GM12864 (cell line): ENCODE results near the gene CWC22.

Experiments
- DNase-seq: peaks from one replicate; pipeline ENCODE4 v3.0.0-alpha.2; 2011; ENCODE audit warnings: low read depth
- H3K4me3 ChIP-seq: 2 replicates; pipeline ENCODE4 v1.5.1; 2011; ENCODE audit warnings: mild to moderate bottlenecking, low read depth, low read length, control low read depth
- TF ChIP-seq, protein P1 (sequence below): IDR thresholded peaks from 2 replicates; pipeline ENCODE4 v1.5.1; 2011; ENCODE audit warnings: low read depth, mild to moderate bottlenecking, moderate library complexity, low read length, control low read depth, inconsistent platforms; ENCODE audit errors: missing control alignments

The CWC22 gene

DNA sequence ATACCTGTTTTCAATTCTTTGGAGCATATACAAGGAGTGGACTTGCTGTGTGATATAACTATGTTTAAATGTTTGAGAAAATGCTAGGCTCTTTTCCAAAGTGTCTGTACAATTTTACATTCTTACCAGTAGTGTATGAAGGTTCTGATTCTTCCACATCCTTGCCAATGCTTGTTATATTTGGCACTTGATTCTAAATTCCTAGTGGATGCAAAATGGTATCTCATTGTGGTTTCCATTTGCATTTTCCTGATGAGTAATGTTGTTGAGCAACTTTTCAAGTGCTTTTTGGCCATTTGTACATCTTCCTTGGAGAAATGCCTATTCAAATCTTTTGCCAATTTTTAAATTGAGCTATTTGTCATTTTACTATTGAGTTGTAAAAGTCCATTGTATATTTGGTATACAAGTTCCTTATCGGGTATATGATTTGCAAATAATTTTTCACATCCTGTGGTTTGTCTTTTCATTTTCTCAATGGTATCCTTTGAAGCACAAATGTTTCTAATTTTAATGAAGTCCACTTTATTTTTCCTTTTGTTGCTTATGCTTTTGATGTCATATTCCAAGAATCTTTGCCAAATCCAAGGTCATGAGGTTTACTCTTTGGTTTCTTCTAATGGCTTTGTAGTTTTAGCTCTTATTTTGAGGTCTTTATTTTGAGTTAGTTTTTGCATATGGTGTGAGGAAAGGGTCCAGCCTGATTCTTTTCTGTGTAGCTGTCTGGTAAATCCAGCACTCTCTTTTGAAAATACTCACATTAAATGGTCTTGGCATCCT is 33.2 kb upstream of the CWC22 start:
- no peak for DNase-seq
- TF ChIP-seq, protein P1, sequence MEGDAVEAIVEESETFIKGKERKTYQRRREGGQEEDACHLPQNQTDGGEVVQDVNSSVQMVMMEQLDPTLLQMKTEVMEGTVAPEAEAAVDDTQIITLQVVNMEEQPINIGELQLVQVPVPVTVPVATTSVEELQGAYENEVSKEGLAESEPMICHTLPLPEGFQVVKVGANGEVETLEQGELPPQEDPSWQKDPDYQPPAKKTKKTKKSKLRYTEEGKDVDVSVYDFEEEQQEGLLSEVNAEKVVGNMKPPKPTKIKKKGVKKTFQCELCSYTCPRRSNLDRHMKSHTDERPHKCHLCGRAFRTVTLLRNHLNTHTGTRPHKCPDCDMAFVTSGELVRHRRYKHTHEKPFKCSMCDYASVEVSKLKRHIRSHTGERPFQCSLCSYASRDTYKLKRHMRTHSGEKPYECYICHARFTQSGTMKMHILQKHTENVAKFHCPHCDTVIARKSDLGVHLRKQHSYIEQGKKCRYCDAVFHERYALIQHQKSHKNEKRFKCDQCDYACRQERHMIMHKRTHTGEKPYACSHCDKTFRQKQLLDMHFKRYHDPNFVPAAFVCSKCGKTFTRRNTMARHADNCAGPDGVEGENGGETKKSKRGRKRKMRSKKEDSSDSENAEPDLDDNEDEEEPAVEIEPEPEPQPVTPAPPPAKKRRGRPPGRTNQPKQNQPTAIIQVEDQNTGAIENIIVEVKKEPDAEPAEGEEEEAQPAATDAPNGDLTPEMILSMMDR = no peak
- no peak overlapping the region for H3K4me3 ChIP-seq

DNA sequence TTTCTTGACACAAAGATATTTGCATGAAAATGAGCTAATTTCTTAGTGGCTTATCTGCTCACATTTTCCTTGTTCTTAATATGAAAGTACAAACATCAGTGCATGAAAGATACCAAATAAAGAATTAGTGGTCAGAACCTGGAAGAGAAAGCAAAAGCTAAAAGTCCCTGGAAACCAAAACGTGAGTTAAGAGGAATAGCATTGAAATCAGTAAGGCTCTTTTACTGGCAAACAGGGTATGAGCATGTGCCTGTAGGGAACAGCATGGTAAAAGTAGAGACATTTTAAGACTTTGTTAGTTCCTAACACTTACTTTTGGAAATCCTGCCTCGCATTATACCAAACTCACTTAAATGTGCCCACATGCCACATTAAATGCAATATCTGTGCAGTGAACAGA is 31.9 kb upstream of the CWC22 start:
- TF ChIP-seq, protein P1 = no peak
- no peak overlapping the region for H3K4me3 ChIP-seq
- no peak for DNase-seq

DNA sequence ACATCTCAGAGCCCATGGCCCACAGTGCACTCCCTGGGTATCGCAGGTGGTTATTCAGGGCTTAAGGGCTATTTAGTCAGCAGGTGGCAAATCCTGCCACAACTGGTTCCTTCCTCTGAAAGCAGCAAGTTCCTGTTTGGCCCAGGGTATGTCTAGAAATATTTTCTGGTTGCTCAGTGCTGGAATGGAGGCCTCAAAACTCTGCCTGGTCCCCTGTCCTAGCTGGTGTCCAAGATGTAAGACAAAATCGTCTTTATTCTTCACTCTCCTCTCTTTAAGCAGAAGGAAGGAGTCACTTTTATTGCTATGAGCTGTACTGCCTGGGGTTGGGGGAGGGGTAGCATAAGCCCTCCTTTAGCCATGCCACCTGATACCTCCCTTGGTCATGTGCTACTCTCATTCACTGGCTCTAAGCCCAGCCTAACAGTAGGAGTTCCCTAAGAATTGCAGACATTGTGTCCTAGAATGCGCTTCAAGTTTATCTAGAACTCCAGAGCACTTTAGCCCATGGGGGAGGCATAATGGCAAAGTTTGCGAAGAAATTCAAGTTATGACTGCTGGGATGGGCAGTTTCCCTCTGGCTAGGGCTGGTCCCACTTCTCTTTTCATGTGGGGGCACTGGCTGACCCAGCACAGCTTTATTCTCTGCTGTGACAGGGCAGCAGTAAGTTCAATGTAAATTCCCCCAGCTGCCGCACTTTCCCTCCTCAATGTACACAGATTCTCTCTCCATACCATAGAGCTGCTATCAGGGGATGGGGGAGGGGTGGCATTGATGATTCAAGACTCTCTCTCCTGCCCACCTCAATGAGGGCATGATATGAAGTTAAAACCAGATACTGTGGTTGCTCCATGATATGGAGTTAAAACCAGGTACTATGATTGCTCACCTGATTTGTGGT is 27.1 kb upstream of the CWC22 start:
- no peak for DNase-seq
- H3K4me3 ChIP-seq = no peak overlapping the region
- TF ChIP-seq, protein P1 = no peak

DNA sequence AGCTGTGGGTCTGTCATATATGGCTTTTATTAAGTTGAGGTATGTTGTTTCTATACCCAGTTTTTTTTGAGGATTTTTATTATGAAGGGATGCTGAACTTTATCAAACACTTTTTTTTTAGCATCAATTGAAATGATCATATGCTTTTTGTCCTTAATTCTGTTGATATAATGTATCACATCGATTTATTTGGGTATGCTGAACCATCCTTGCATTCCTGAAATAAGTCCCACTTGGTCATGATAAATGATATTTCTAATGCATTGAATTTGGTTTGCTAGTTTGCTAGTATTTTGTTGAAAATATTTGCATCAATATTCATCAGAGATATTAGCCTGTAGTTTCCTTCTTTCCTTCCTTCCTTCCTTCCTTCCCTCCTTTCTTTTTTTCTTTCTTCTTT is 22.5 kb upstream of the CWC22 start:
- TF ChIP-seq, protein P1 = no peak
- H3K4me3 ChIP-seq = no peak overlapping the region
- no peak for DNase-seq

DNA sequence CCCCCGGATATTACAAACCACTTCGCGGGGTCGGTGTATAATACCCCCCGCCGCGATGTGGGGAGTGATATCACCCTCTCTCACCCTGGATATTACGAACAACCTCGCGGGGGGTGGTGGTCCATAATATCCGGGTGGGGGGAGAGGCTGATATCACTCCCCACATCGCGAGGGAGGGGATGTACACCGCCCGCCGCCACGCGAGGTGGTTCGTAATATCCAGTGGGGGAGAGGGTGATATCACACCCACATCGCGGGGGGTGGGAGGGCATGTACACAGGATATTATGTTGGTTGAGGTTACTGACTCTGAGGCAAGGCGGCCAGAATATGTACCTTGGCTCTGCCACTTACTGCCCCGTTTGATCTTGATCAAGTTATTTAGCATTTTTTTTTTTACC is 14.8 kb upstream of the CWC22 start:
- TF ChIP-seq, protein P1 = no peak
- DNase-seq = no peak
- no peak overlapping the region for H3K4me3 ChIP-seq

DNA sequence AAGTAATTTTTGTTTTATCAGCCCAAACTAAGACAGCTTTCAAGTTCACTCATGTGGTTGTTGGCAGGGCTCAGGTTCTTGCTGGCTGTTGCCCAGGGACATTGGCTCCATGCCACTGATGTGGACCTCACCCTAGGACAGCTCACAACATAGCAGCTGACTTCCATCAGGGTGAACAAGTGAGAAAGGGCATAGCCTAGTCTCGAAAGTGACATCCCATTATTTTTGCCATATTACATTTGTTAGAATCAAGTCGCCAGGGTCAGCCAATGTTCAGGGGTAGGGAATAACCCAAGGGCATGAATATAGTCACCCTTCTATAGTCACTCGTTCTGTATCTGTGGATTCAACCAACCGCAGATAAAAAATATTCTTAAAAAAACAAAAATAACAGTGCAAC is 10.7 kb upstream of the CWC22 start:
- no peak overlapping the region for H3K4me3 ChIP-seq
- no peak for DNase-seq
- TF ChIP-seq, protein P1 = no peak
